ENCODE data around the gene CT47A1.

DNA sequence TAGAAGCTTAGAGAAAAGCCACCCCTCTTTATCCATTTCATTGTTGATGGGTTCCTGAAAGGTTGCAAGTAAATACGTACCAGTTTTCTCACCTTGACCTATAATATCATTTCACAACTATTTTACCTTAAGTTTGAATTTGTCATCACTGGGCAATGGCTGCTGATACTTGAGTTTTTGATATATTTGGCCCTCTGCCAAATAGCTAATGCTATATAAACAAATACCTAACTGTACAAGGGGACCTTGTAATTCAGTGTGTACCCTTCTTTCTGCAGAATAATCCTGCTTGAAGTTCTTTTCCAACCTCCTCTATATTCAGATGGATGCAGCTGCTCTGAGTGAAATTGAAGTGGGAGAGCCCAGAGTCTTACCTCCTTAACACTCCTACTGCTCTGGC is 42.9 kb upstream of the CT47A1 start:
- TF ChIP-seq, protein P1, sequence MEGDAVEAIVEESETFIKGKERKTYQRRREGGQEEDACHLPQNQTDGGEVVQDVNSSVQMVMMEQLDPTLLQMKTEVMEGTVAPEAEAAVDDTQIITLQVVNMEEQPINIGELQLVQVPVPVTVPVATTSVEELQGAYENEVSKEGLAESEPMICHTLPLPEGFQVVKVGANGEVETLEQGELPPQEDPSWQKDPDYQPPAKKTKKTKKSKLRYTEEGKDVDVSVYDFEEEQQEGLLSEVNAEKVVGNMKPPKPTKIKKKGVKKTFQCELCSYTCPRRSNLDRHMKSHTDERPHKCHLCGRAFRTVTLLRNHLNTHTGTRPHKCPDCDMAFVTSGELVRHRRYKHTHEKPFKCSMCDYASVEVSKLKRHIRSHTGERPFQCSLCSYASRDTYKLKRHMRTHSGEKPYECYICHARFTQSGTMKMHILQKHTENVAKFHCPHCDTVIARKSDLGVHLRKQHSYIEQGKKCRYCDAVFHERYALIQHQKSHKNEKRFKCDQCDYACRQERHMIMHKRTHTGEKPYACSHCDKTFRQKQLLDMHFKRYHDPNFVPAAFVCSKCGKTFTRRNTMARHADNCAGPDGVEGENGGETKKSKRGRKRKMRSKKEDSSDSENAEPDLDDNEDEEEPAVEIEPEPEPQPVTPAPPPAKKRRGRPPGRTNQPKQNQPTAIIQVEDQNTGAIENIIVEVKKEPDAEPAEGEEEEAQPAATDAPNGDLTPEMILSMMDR (IDR thresholded peaks at IDR 0.05) = no peak
- TF ChIP-seq POLR2A (IDR thresholded peaks at IDR 0.05) = no peak

Data from Peyer's patch (tissue), 4 donors.